Jurkat, Clone E6-1 (cell line): ENCODE results near the gene STRIP1.
"Not testable (repeated sequence)": the region's sequence is repeated elsewhere in the genome, so short reads cannot be mapped to it uniquely, and the experiment has no call there.

Experiments used
- DNase-seq: peaks from one replicate; pipeline ENCODE4 v3.0.0-alpha.2; 2011; ENCODE audit warnings: low read depth, low spot score
- H3K4me3 ChIP-seq: 2 replicates; pipeline ENCODE4 v1.5.1; 2011; ENCODE audit warnings: mild to moderate bottlenecking, low read length, control low read depth, moderate library complexity

The STRIP1 gene

DNA sequence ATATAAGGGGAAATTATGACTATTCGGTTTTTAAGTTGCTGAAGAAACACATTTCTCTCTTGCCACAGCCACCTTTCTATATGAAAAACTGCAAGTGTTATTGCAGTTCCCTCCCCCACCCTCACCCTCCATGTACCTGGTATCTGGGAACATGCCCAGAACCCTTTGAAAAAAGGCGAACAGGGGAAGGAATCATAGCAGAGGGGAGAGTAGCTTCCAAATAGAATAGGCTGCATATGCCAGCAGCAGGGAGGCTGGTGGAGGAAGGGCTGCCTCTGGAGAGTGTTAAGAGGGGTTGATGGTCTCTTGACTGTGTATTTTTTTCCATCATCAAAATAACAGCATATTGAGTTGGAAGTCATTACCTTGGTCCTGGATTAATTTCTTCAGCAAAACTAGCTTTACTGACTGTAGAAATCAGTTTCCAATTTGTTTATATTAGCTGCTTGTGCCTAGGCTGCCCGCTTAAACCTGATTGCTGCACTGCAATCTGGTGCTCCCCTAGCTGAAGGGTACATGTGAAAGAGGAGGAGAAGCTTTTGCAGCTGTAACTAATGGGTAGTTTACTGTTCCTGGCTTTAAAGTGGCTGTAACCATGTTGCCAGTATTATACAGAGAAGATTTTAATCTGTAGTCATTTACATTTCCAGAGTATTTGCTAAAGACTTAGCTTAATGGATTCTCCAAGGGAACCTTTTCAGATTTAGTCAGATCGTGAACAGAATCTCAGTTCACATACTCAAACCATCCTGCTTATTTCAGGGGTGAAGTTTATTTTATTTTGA is 27.2 kb upstream of the STRIP1 start:
- DNase-seq: no peak
- H3K4me3 ChIP-seq: no peak overlapping the region

DNA sequence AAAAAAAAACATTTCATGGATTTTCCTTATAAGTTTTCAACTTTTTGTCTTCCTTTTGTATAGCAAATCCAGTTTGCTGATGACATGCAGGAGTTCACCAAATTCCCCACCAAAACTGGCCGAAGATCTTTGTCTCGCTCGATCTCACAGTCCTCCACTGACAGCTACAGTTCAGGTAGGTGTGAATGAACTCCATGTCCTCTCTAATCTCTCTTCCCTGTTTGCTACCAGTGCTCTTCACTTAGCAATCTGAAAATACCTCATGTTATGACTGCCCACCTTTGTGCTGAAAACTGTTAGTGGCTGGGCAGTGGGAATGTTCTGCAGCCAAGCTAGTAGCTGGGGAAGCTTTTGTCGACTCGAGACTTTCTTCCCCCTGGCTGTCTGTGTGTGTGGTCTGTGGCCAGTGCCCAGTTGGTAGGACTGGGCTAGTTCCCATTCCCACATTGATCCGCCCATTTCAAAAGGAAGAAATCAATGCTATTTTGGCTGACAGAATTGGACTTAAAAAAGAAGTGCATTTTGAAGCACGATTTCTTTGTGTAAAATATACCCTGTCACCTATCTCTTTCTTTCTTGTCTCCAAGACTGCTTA is 25.4 kb upstream of the STRIP1 start:
- H3K4me3 ChIP-seq: no peak overlapping the region
- DNase-seq: no peak

DNA sequence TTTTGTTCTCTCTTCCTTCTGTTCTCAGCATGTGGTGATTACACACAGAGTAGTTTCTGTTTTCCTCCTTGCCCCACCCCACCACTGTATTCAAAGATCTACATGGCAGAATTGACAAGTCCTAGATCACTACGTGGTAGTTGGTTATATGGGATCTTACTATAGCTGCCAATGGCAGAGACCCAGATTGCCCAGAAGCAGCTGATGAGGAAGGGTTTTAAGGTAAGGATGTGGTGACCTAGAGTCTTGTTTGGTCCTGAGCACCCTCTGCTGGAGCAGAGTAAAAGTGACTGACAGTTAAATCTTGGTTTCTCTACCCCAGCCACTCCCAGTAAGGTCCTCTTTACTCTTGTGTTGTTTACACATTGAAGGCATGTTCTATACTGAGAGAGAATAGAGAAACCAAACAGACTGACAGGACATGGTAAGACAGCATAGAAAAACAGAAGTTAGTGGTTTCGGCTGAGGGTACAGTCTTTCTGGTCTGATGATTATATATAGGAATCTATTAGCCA is 22.8 kb upstream of the STRIP1 start:
- DNase-seq: peak; percentile 63
- H3K4me3 ChIP-seq: no peak overlapping the region

DNA sequence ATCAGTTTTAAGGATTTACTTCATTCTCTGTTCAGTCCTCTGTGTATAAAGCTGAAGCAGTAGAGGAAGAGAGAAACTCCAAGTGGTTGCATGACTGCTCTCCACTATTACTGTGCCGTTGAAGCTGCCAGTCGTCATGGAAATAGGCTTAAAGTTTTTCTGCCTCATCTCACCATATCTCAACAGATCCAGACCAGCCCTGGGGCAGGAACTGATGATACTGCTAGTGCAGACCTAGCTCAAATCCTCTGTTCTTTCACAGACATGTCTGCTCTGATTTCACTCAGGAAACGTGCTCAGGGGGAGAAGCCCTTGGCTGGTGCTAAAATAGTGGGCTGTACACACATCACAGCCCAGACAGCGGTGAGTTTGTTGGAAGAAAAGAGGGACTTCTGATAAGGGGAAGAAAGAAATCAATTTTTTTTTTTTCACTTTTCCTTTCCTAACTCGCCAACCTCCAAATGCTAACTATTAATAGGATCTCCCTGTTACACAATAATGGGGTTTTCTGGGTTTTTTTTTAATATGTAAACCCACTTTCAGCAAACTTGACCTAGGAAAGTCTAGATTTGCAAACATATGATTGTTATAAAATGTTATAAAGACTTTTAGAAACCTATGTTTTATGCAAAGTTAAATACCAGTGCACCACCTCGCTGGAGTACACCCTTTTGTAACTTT is 22.2 kb upstream of the STRIP1 start:
- no peak for DNase-seq
- no peak overlapping the region for H3K4me3 ChIP-seq

DNA sequence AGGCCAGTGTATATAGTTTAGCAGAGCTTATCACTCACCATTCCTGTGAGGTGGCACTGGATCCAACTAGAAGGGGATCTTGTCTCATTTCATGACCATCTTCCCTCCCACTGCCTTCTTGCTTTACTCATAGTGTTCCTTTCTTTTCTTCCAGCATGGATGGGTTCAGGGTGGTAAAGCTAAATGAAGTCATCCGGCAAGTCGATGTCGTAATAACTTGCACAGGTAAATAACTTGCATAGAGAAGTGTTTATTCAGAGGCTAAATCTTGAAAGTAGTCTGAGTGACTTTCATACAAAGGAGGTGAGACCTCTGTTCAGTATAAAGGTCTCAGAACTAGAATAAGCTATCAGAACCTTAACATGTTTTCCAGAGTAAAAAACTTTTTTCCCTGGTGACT is 16.6 kb upstream of the STRIP1 start:
- DNase-seq: no peak
- no peak overlapping the region for H3K4me3 ChIP-seq

DNA sequence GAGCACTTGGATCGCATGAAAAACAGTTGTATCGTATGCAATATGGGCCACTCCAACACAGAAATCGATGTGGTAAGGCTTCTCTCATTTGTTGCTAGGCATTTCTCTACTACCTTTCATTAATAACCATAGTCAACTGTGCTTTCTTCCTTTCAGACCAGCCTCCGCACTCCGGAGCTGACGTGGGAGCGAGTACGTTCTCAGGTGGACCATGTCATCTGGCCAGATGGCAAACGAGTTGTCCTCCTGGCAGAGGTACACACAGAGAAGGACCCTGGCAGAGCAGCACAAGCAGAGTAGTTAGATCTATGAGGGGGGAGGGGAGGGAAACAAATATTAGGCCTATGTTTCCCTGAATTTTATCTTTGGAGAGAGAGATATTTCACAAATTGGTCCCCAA is 16.0 kb upstream of the STRIP1 start:
- DNase-seq: no peak
- no peak overlapping the region for H3K4me3 ChIP-seq

DNA sequence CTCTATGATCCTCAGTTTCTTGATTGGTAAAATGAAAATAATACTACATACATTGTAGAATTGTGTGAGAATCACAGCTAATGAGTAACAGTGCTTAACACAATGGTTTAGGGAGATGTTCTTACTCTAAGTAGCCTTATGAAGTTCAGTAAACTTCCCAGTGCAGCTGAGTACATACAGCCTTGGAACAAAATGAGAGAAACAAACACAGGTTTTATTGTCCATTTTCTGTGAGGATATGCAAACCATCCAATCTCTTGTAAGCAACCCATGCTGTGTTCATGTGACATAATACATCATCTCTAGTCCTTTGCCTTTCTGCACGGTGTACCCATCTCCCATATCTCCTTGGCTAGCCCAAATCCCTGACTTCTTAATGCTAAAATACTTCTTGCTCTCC is 14.7 kb upstream of the STRIP1 start:
- H3K4me3 ChIP-seq: no peak overlapping the region
- DNase-seq: no peak

DNA sequence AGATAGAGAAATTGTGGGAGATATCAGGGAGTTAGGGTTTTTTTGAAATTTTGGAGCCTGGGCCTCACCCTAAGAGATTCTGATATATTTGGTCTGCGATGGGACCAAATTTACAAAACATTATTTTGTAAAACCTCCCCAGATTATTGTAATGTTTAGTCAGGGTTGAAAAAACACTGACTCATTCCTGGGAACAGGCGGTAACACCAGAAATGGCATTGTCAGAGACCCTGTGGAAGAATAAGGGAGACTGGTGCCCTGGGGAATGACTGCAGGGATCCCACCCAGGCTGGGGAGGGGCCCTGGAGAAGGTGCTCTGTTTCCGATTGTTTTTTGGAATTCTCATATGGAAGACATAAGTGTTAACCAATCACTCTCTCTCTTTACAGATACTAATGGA is 13.1 kb upstream of the STRIP1 start:
- H3K4me3 ChIP-seq: no peak overlapping the region
- DNase-seq: no peak

DNA sequence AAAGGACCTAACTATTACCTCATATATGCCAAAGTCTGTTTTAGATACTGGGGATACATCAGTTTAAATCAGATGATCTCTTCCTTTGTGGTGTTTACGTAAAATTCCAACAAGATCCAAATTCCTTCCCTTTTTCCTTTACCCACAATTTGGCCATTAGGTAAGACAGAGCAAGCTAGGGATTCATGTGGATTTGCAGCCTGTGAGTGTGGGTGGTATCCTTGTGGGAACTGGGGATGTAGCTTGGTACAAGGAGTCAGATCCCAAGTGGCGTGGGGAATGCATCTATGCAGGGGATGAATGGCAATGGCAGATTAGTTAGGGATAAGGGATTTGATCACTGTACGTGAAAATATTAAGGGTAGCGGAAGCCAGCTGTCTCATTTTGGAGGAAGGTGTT is 9.8 kb upstream of the STRIP1 start:
- H3K4me3 ChIP-seq: no peak overlapping the region
- no peak for DNase-seq

DNA sequence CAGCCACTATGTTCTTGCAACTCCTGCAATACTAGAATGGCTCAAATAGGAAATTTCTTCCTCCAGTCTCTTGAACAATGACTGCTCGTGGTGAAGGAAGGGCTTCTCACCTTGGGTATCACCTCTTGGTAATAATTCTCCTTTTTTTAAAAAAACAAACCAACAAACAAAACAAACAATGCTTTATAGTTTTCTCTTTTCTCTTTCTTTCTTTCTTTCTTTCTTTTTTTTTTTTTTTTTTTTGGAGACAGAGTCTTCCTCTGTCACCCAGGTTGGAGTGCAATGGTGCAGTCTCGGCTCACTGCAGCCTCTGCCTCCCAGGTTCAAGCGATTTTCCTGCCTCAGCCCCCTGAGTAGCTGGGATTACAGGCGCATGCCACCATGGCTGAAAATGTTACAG is 3.7 kb upstream of the STRIP1 start:
- not testable (repeated sequence) for DNase-seq
- peak overlapping the region; percentile 27 for H3K4me3 ChIP-seq

DNA sequence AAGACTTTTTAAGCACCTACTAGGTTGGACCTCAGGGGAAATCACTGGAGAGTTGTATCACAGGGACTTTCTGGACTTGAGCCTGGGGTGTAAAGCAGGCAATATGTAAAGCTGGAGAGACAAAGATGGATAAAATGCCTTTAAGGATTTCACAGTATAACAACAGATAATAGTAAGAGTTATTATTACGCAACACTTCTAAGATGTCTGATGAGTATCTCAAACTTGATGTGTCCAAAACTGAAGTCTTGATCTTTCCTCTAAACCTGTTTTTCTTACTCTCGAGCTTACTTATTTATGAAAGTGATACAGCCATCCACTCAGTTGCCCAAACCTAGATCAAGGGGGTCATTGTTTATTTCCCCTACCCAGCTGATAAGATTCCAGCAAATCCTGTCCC is 2.1 kb upstream of the STRIP1 start:
- no peak for DNase-seq

DNA sequence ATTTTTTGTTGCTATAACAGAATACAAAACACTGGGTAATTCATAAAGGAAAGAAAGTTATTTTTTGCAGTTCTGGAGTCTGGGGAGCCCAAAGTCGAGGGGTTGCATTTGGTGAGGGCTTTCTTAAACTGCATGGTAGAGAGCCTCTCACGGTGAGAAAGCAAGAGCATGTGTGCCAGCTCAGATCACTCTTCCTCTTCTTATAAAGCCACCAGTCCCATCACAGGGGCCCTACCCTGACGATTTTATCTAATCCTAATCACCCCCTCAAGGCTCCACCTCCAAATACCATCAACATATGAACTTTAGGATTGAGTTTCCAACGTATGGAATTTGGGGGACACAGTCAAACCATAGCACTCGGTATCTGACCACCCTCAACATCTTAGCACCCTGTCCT is 1.0 kb upstream of the STRIP1 start:
- DNase-seq: no peak
- peak overlapping the region; percentile 65 for H3K4me3 ChIP-seq

More for the DNA sequence above, 2.1 kb upstream of the STRIP1 start:
- H3K4me3 ChIP-seq: no peak overlapping the region

DNA sequence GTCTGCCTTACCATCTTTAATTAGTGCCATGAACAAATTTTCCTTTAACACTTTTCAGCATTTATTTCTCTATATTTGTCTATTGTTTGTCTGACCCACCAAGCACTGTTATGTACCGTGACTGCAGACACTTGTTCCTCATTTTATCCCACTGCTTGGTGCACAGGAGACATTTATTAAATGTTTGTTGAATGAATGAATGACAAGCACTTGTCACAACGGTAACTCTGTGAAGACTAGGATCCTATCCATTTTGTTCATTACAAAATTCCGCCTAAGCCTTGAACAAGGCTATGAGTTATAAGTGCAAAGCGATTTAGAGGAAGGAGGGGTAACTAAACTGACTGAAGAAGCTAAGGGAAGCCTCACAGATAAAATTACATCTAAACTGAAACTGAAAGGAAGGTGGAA is 379 bp upstream of the STRIP1 start:
- H3K4me3 ChIP-seq: peak overlapping the region; percentile 65
- DNase-seq: no peak

DNA sequence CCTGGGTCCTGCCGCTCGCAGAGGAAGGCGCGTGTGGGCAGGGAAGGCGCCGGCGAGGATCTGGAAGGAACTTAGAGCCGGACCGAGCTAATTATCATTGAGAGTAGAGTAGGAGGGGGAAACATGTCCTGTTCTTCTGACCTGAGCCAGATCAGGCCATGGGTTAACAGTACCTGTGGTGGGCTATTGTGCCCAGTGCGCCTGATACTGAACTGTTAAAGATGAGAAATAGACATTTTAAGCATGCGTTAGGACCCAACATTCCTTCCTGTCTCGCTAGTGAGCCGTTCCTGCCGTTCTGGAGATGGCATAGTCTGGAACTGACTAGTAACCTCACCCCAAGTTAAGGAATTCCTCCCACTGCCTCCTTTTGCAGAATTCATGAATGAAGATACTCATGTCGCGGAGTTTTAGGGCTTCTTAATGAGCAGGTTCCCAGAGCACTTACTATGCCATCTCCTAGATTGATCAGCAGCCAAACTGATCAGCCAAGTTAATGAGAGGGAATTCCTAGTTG is 870 bp downstream of the STRIP1 start:
- no peak for DNase-seq
- peak overlapping the region; percentile 65 for H3K4me3 ChIP-seq

DNA sequence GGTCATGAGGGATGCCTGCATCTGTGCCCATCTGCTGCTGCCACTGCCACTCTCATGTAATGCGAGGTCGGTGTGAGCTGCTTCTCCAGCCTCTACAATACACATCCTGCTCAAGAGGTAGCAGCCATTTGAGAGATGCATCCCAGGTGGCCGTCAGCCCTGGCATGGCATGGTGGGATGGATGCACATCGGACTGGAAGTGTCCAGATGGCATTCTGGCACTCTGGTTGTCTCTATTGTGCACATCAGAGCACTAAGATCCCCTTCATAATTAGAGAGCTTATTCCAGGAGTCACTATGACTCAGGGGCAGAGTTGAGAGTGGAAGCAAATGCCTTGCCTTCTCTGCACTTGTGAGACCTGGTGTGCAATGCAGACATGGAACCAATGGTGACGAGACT is 3.8 kb downstream of the STRIP1 start:
- DNase-seq: no peak
- no peak overlapping the region for H3K4me3 ChIP-seq

DNA sequence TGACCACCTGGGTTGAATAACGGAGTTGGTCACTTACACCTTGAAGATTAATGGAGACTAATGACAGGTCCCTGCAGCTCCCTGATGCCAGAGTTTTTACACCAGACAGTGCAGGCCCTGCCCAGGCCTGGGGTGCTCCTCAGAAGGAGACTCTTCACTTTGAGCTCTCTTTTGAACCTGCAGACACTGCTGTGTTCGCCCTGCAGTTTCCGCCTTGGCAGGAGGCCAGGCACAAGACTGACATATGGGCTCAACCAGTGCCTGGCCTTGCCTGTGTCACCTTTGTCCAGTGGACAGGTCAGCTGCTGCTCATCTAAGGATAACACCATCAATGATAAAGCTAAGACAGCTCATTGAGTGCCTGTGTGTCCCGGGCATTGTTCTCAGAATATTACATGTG is 5.2 kb downstream of the STRIP1 start:
- H3K4me3 ChIP-seq: no peak overlapping the region
- no peak for DNase-seq

DNA sequence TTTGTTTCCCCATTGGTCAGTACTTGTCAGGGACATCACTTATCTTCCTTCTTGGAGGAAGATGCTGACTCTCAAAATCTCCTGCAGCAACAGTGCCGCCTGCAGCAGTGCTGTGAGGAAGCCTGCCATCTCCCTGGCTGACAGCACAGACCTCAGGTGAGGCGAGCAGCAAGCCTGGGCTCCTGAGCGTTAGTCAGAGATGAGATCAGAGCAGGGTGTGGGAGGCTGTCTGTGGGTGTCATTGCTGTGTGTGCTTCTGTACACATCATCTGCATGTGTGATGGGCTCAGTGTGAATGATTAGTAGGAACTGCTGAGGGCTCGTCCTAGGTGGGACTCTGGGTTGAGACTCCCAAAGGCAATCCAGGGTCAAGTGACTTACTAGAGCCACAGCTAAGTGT is 6.1 kb downstream of the STRIP1 start:
- no peak overlapping the region for H3K4me3 ChIP-seq
- no peak for DNase-seq

DNA sequence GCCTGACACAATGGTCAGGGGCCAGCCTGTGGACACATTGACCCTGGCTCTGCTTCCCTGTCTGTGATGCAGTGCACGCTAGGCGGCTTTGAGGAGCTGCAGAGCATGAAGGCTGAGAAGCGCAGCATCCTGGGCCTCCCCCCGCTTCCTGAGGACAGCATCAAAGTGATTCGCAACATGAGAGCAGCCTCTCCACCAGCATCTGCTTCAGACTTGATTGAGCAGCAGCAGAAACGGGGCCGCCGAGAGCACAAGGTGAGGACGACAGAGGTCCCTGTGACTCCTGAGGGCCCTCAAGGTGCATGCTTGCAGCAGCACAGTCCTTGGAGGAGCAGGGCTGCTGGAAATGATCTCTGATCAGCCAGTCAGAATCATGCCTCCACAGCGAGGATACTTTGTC is 8.6 kb downstream of the STRIP1 start:
- no peak overlapping the region for H3K4me3 ChIP-seq
- DNase-seq: no peak

DNA sequence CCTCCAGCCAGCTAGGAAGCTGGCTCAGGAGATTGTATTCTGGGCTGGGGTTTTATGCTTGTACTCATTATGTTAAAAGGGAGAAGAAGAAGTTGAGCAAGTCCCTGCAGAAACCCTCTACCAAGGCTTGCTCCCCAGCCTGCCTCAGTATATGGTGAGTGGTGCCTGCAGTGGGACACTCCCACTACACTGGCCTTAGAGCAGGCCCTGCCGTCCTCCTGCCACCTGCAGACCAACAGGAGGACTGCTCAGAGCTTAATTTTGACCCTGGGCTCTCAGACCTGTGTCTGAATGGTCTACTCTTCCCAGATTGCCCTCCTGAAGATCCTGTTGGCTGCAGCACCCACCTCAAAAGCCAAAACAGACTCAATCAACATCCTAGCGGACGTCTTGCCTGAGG is 13.0 kb downstream of the STRIP1 start:
- DNase-seq: no peak
- H3K4me3 ChIP-seq: no peak overlapping the region

DNA sequence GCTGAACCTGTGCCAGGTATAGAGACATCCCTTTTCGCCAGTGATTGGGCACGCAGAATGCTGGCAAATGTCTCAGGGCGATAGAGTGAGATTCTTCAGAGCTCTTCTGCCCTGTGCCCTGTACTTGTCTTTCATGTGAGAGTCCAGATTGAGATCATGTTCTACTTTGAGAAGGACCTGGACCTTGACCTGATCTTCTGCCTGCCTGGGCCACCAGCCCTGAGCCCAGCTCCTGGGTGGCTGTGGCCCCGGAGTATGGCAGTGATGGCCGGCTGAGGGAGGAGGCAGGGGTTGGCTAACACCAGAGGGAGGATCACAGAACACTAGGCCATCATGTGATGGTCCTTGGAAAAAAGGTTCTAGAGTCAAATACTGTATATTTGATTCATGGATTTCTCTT is 13.8 kb downstream of the STRIP1 start:
- DNase-seq: no peak

More for the DNA sequence above, 13.8 kb downstream of the STRIP1 start:
- H3K4me3 ChIP-seq: no peak overlapping the region
